ENCODE measurements around the gene SLC39A6. TPM values are rescaled to one million over a fixed set of nuclear protein-coding genes. Genes with fewer than 3 reads are reported as not detected.
A peak's percentile ranks its signal among the peaks of the same experiment; 100 is the strongest.

SLC39A6 gene
- total and polyA plus RNA-seq, 2 donors (not counting 3 experiments of a cell fraction or from before 2014, with no cell fraction given): 13.8 to 23.1 TPM

- intact Hi-C loops (cut with micrococcal nuclease): loop anchor here (1.0 to 5.0 kb wide), 4 partner anchors 15 to 120 kb away; partner anchors contain the start of genes ELP2, MOCOS and SLC39A6
- ChIA-PET CTCF (interaction anchor here (0.9 to 1.4 kb wide), 5 partner anchors 29 to 311 kb away, joined by 5 to 7 read pairs (median 6); no protein-coding TSS in a partner anchor), POLR2A (no interaction called here)
- peaks cover 15% of the 10 kb centered on the region for H3K4me1 ChIP-seq (ENCODE audit: control insufficient read depth, extremely low read depth, insufficient read depth, low read length)
- peaks cover 46% of the 10 kb centered on the region for H3K79me2 ChIP-seq (ENCODE audit: control insufficient read depth, insufficient read depth, low read length)
- peak within 1 kb of the TSS; percentile 71 for H3K27ac ChIP-seq (ENCODE audit: insufficient read depth, low read depth, low read length)
- no peaks in the 10 kb centered on the region for H3K36me3 ChIP-seq (ENCODE audit: control insufficient read depth in 2 of 2, extremely low read depth in 1 of 2, insufficient read depth in 2 of 2, low read length in 2 of 2)
- H3K9me3 ChIP-seq (replicated peaks; ENCODE audit: control insufficient read depth, insufficient read depth, low read length): no peaks in the 10 kb centered on the region
- peak within 1 kb of the TSS; percentile 84 for H2AFZ ChIP-seq (ENCODE audit: low read depth, low read length)
- peak within 1 kb of the TSS; percentile 90 for H3K9ac ChIP-seq (replicated peaks; ENCODE audit: extremely low read depth, insufficient read depth, low read length)
- H3K9me1 ChIP-seq (replicated peaks; ENCODE audit: control insufficient read depth, extremely low read depth, insufficient read depth, low read length): no peaks in the 10 kb centered on the region
- FAIRE-seq (peak; percentile 97), DNase-seq (ENCODE audit: low read depth, low spot score) (peak; percentile 97)
- dilution Hi-C loops (cut with MboI; ENCODE audit: extremely low pct_ligation_motif_present, low sequenced_read_pairs): no loop called here
- no peaks in the 10 kb centered on the region for H3K27me3 ChIP-seq (ENCODE audit: control insufficient read depth in 2 of 2, insufficient read depth in 2 of 2, low read length in 2 of 2)
- BruUV-seq (replicated peaks): TSS peak; percentile 41
- TF ChIP-seq MYC (IDR thresholded peaks at IDR 0.05; ENCODE audit: low read depth, low read length) (no peak), FOS (IDR thresholded peaks at IDR 0.05; ENCODE audit: borderline replicate concordance, insufficient read depth, low read length) (peak; percentile 41), POLR2A (IDR thresholded peaks at IDR 0.05; ENCODE audit: low read depth, low read length) (peak; percentile 36), CTCF (IDR thresholded peaks at IDR 0.05; ENCODE audit: extremely low read depth in 1 of 2, insufficient read depth in 1 of 2, low read depth in 1 of 2, low read length in 2 of 2) (no peak), POLR2AphosphoS5 (IDR thresholded peaks at IDR 0.05; ENCODE audit: insufficient read depth, low read depth, low read length) (peak; percentile 49), GATA2 (IDR thresholded peaks at IDR 0.05; ENCODE audit: insufficient read depth, insufficient read length, low read depth, low read length) (no peak), JUN (IDR thresholded peaks at IDR 0.05; ENCODE audit: borderline replicate concordance, insufficient read depth, insufficient read length, low read depth) (no peak), MAX (IDR thresholded peaks at IDR 0.05; ENCODE audit: insufficient read depth, insufficient read length) (peak; percentile 23)
- peak within 1 kb of the TSS; percentile 96 for H3K4me2 ChIP-seq (ENCODE audit: insufficient read depth, low read length)
- peak within 1 kb of the TSS; percentile 60 to 92 (median 83) for H3K4me3 ChIP-seq (replicated peaks in 1 of 3; ENCODE audit: insufficient read depth in 1 of 3, low read depth in 1 of 3, low read length in 3 of 3)
- H4K20me1 ChIP-seq (replicated peaks; ENCODE audit: control insufficient read depth, extremely low read depth, insufficient read depth, low read length): no peaks in the 10 kb centered on the region
Observed at GRCh38 chr18:36067055-36067957, 61.8 kb downstream of the SLC39A6 start, which contains the start of gene RPRD1A. Gene RPRD1A (minus strand): TSS chr18:36067559. CDS start chr18:36067404, 155 bp downstream.
